Measurements from ENCODE around the gene REM2. TPM values are rescaled to one million over a fixed set of nuclear protein-coding genes. Genes with fewer than 3 reads are reported as not detected.

The REM2 gene
- total and polyA plus RNA-seq, 4 donors, result 0.88 to 0.98 (median 0.92) TPM; not detected in 1

DNA sequence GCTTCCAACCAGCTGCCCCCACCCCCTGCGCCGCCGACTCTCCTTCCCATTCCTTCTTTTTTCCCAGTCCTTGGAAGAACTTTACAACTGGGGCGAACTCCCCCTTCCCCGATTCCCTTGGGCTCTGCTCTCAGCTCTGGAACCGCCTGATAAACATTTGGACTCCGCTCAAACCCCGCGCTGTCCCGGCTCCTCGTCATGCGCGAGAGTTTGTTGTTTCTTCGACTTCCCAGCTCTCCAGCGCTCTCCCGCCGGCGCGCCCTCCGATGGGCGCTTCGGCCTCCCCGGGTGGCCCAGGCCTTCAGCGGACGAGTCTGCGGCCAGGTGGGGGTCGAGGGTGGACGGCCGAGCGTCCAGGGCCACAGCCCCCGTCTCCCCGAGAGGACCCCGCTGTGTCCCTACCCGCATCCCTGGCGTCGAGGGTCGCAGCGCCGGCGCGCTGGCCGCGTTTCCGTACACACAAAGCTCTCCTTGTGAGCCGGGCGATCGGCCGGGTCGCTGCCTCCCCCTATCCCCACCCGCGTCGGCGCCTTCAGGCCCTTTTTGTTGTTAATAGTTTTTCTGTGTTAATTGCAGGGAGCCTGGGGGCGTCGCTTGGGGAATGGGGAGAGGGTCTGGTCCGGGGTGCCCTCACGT, 45.8 kb upstream of the REM2 start:
- Histone ChIP-seq H3K9ac (ENCODE audit: insufficient read depth in 1 of 2, low read length in 2 of 2) (peak overlapping the region; percentile 95 to 99), H3K4me1 (ENCODE audit: control insufficient read depth in 5 of 5, insufficient read depth in 5 of 5, low read length in 5 of 5) (peaks cover 0 to 27% (median 17%) of the 10 kb centered on the region in 5 donors), H3K4me3 (peak overlapping the region; percentile 74), H3K36me3 (ENCODE audit: control insufficient read depth in 4 of 4, insufficient read depth in 4 of 4, low read length in 4 of 4) (peaks cover 4 to 27% (median 19%) of the 10 kb centered on the region in 4 donors), H3K27ac (ENCODE audit: low read depth in 1 of 2, low read length in 1 of 2) (peak overlapping the region; percentile 76 to 89), H3K9me3 (ENCODE audit: control insufficient read depth in 4 of 4, insufficient read depth in 3 of 4, low read length in 3 of 4) (peaks cover 0 to 2% (median 0%) of the 10 kb centered on the region in 4 donors), H3K27me3 (ENCODE audit: control insufficient read depth in 3 of 3, insufficient read depth in 3 of 3, low read length in 2 of 3) (no peaks in the 10 kb centered on the region)
- ATAC-seq (ENCODE audit: insufficient read depth, low FRiP score), result peak; percentile 43
- 2 to 3% methylated on average over 57 of the region's 57 CpGs for WGBS, 2 donors
- DNase-seq, result peak; percentile 70 to 78 (median 77)
- TF ChIP-seq, protein P1, sequence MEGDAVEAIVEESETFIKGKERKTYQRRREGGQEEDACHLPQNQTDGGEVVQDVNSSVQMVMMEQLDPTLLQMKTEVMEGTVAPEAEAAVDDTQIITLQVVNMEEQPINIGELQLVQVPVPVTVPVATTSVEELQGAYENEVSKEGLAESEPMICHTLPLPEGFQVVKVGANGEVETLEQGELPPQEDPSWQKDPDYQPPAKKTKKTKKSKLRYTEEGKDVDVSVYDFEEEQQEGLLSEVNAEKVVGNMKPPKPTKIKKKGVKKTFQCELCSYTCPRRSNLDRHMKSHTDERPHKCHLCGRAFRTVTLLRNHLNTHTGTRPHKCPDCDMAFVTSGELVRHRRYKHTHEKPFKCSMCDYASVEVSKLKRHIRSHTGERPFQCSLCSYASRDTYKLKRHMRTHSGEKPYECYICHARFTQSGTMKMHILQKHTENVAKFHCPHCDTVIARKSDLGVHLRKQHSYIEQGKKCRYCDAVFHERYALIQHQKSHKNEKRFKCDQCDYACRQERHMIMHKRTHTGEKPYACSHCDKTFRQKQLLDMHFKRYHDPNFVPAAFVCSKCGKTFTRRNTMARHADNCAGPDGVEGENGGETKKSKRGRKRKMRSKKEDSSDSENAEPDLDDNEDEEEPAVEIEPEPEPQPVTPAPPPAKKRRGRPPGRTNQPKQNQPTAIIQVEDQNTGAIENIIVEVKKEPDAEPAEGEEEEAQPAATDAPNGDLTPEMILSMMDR (IDR thresholded peaks at IDR 0.05; ENCODE audit: control extremely low read depth, extremely low read depth), result no peak

DNA sequence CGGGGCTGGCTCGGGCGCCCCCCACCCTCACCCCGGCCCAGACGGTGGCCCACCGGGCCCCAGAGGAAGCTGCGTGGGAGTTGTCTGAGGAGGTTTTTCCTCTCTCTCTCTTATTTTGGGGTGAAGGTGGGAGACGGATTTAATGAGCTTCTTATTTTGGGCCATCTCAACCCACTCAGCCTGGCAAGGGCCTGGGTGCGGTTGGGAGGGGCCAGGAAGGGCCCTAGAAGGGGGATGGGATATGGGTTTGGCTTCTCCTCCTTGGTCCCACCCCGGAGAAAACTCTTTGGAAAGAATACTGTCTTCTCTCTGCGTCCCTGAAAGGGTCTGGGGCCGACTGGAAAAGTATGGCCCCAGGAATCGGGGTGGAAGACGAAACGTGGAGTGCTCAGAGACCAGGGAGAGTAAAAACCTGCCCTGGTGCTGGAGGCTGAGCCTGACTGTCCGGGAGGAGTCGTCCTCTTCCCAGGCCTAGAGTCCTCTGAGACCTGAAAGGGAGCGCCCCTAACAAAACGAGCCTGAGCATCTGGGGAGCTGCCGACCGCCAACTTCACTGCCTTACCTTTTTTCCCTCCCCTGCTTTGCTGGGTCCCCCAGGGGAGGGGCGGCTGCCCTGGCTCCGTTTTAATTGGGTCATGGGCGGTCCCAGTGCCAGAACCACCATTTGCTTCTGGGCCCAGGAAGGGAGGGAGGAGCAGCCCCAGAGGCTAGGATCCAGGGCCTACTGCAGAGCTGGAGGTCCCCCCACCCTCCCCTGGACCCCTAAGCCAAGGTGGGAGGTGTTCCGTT, 45.1 kb upstream of the REM2 start:
- peaks cover 4 to 33% (median 27%) of the 10 kb centered on the region in 4 donors for H3K36me3 ChIP-seq (ENCODE audit: control insufficient read depth in 4 of 4, insufficient read depth in 4 of 4, low read length in 4 of 4)
- ATAC-seq (ENCODE audit: insufficient read depth, low FRiP score) (peak; percentile 16), DNase-seq (peak; percentile 47 to 75 (median 67))
- TF ChIP-seq, protein P1 (IDR thresholded peaks at IDR 0.05; ENCODE audit: control extremely low read depth, extremely low read depth), result no peak
- H3K27ac ChIP-seq (ENCODE audit: low read depth in 1 of 2, low read length in 1 of 2), result peak overlapping the region; percentile 76 to 89
- peak overlapping the region; percentile 90 to 99 for H3K9ac ChIP-seq (ENCODE audit: insufficient read depth in 1 of 2, low read length in 2 of 2)
- H3K4me1 ChIP-seq (ENCODE audit: control insufficient read depth in 5 of 5, insufficient read depth in 5 of 5, low read length in 5 of 5), result peaks cover 0 to 27% (median 17%) of the 10 kb centered on the region in 5 donors
- H3K27me3 ChIP-seq (ENCODE audit: control insufficient read depth in 3 of 3, insufficient read depth in 3 of 3, low read length in 2 of 3), result no peaks in the 10 kb centered on the region
- WGBS, 2 donors, result 28 to 33% methylated on average over 25 of the region's 25 CpGs
- peak overlapping the region; percentile 74 for H3K4me3 ChIP-seq
- H3K9me3 ChIP-seq (ENCODE audit: control insufficient read depth in 4 of 4, insufficient read depth in 3 of 4, low read length in 3 of 4), result peaks cover 0 to 4% (median 0%) of the 10 kb centered on the region in 4 donors

- no peaks in the 10 kb centered on the region for H3K27me3 ChIP-seq (ENCODE audit: control insufficient read depth in 3 of 3, insufficient read depth in 3 of 3, low read length in 2 of 3)
- DNase-seq (peak in 2 of 3 donors; percentile 27 to 58), ATAC-seq (ENCODE audit: insufficient read depth, low FRiP score) (no peak)
- H3K36me3 ChIP-seq (ENCODE audit: control insufficient read depth in 4 of 4, insufficient read depth in 4 of 4, low read length in 4 of 4), result peaks cover 4 to 36% (median 30%) of the 10 kb centered on the region in 4 donors
- peaks cover 0 to 4% (median 0%) of the 10 kb centered on the region in 4 donors for H3K9me3 ChIP-seq (ENCODE audit: control insufficient read depth in 4 of 4, insufficient read depth in 3 of 4, low read length in 3 of 4)
- whole genome bisulfite sequencing, 2 donors, result 12 to 22% methylated on average over 6 of the region's 6 CpGs
- peak overlapping the region in 1 of 2 donors; percentile 89 for H3K27ac ChIP-seq (ENCODE audit: low read depth in 1 of 2, low read length in 1 of 2)
- H3K4me3 ChIP-seq, result peak overlapping the region; percentile 74
- H3K4me1 ChIP-seq (ENCODE audit: control insufficient read depth in 5 of 5, insufficient read depth in 5 of 5, low read length in 5 of 5), result peaks cover 0 to 27% (median 17%) of the 10 kb centered on the region in 5 donors
- TF ChIP-seq, protein P1 (IDR thresholded peaks at IDR 0.05; ENCODE audit: control extremely low read depth, extremely low read depth), result no peak
- H3K9ac ChIP-seq (ENCODE audit: insufficient read depth in 1 of 2, low read length in 2 of 2), result peak overlapping the region; percentile 90 to 99
Observed at GRCh38 chr14:22838631-22839041, 44.4 kb upstream of the REM2 start.

Measured in lung (tissue), 12 donors.